Muscle layer of duodenum (tissue), 2 donors: Measurements from ENCODE around the gene MAP4K5.

Experiments used
- H3K27ac ChIP-seq: one replicate; pipeline ENCODE4 v1.7.0; 2013; ENCODE audit warnings: mild to moderate bottlenecking, low read length
- H3K27me3 ChIP-seq: one replicate; pipeline ENCODE4 v1.7.0; 2013; ENCODE audit warnings: low read depth, mild to moderate bottlenecking, control low read depth, low read length
- H3K36me3 ChIP-seq, 2 donors: one replicate each; pipeline ENCODE4 v1.7.0; 2013; ENCODE audit warnings: low read length in 2 of 2, control low read depth in 1 of 2, mild to moderate bottlenecking in 1 of 2; ENCODE audit not compliant: insufficient read depth in 2 of 2, control insufficient read depth in 1 of 2
- H3K4me1 ChIP-seq, 2 donors: one replicate each; pipeline ENCODE4 v1.7.0; 2013; ENCODE audit warnings: low read length in 2 of 2, mild to moderate bottlenecking in 2 of 2, control low read depth in 1 of 2, moderate library complexity in 1 of 2; ENCODE audit not compliant: insufficient read depth in 2 of 2, control insufficient read depth in 1 of 2
- H3K4me3 ChIP-seq, 2 donors: one replicate each; pipeline ENCODE4 v1.7.0; 2013; ENCODE audit warnings: low read length in 2 of 2, low read depth in 1 of 2, mild to moderate bottlenecking in 1 of 2
- H3K9me3 ChIP-seq, 2 donors: one replicate each; pipeline ENCODE4 v1.7.0; 2013; ENCODE audit warnings: low read length in 2 of 2, control low read depth in 1 of 2, mild to moderate bottlenecking in 1 of 2; ENCODE audit not compliant: control insufficient read depth in 1 of 2
- donor health status: healthy.

The MAP4K5 gene

GRCh38 chr14:50531595-50532501 is 521 bp downstream of the MAP4K5 start:
- no peaks in the 10 kb centered on the region for H3K36me3 ChIP-seq
- H3K4me1 ChIP-seq = peaks cover 0 to 23% of the 10 kb centered on the region in 2 donors
- peak overlapping the region; percentile 60 to 85 for H3K4me3 ChIP-seq
- no peaks in the 10 kb centered on the region for H3K27me3 ChIP-seq
- H3K27ac ChIP-seq = peak overlapping the region; percentile 27
- no peaks in the 10 kb centered on the region for H3K9me3 ChIP-seq

- H3K4me3 ChIP-seq = peak overlapping the region; percentile 60 to 85
- no peaks in the 10 kb centered on the region for H3K27me3 ChIP-seq
- H3K4me1 ChIP-seq = peaks cover 0 to 29% of the 10 kb centered on the region in 2 donors
- H3K9me3 ChIP-seq = no peaks in the 10 kb centered on the region
- no peaks in the 10 kb centered on the region for H3K36me3 ChIP-seq
- peak overlapping the region; percentile 27 for H3K27ac ChIP-seq
Observed at GRCh38 chr14:50530794-50531365, 1.5 kb downstream of the MAP4K5 start.

GRCh38 chr14:50530358-50530757 is 2.0 kb downstream of the MAP4K5 start:
- Histone ChIP-seq H3K4me3 (peak overlapping the region; percentile 60 to 85), H3K9me3 (no peaks in the 10 kb centered on the region), H3K36me3 (no peaks in the 10 kb centered on the region), H3K27me3 (no peaks in the 10 kb centered on the region), H3K4me1 (peaks cover 0 to 34% of the 10 kb centered on the region in 2 donors), H3K27ac (peak overlapping the region; percentile 27)

- no peaks in the 10 kb centered on the region for H3K9me3 ChIP-seq
- H3K4me1 ChIP-seq = peaks cover under 1 to 36% of the 10 kb centered on the region in 2 donors
- H3K27me3 ChIP-seq = no peaks in the 10 kb centered on the region
- no peaks in the 10 kb centered on the region for H3K36me3 ChIP-seq
- H3K27ac ChIP-seq = no peak overlapping the region
- H3K4me3 ChIP-seq = peak overlapping the region in 1 of 2 donors; percentile 85
Observed at GRCh38 chr14:50529288-50530179, 2.8 kb downstream of the MAP4K5 start.

- Histone ChIP-seq H3K27ac (no peak overlapping the region), H3K9me3 (no peaks in the 10 kb centered on the region), H3K4me3 (no peak overlapping the region), H3K27me3 (no peaks in the 10 kb centered on the region), H3K36me3 (no peaks in the 10 kb centered on the region), H3K4me1 (peaks cover 3 to 33% of the 10 kb centered on the region in 2 donors)
Observed at GRCh38 chr14:50528000-50528399, 4.4 kb downstream of the MAP4K5 start.

DNA sequence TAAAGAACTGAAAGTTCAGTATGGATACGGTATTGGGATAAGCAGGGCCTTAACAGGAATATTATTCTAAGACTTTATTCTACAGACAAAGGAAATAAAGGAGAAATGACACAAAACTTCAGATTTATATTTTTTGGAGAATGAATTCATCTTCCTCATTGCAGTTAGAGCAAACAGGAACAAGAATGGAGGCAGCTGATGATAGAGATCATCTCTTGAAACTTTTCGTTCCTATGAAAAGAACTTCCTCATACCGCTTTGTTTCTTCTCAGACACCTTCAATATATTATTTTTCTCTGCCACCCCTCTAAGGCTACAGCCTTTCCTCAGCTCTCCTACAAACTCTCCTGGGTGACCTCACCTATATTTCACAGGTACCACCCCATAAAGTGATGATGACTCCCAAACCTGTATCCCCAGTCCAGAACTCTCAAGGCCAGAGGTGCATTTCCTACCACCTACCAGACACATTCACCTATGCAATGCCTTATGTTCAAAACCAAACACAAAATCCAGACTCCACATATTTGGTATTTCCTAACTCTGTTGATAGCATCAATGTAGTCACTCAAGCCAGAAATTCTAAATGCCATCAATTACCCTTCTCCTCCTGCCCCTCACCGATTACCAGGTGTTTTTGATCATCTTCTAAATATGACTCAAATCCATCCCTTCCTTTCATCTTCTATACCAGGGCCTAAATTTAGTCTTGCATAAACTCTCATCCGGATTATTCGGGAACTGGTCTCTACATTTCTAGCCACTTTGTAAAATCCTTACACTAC is 7.4 kb downstream of the MAP4K5 start:
- no peaks in the 10 kb centered on the region for H3K27me3 ChIP-seq
- no peak overlapping the region for H3K27ac ChIP-seq
- no peaks in the 10 kb centered on the region for H3K9me3 ChIP-seq
- no peaks in the 10 kb centered on the region for H3K36me3 ChIP-seq
- no peak overlapping the region for H3K4me3 ChIP-seq
- peaks cover 8 to 29% of the 10 kb centered on the region in 2 donors for H3K4me1 ChIP-seq

DNA sequence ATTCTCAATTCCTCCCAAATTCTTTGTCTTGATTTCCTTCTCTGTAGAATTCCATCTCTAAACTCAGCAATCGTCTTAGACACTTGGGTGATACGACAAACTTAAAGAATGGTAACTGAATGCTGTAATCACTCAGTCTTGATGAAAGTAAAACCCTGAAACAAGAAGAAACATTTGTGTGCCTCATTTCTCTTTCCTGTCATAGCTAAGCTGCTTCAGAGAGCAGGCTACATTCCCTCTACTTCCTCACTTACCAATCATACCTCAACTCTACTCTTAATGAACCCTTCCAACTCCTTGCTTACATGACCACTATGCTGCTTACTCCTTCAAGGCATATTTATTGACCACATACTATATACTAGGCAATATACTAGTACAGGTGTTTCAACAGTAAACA is 8.3 kb downstream of the MAP4K5 start:
- Histone ChIP-seq H3K27ac (no peak overlapping the region), H3K4me1 (peaks cover 8 to 27% of the 10 kb centered on the region in 2 donors), H3K36me3 (no peaks in the 10 kb centered on the region), H3K4me3 (no peak overlapping the region), H3K27me3 (no peaks in the 10 kb centered on the region), H3K9me3 (no peaks in the 10 kb centered on the region)

DNA sequence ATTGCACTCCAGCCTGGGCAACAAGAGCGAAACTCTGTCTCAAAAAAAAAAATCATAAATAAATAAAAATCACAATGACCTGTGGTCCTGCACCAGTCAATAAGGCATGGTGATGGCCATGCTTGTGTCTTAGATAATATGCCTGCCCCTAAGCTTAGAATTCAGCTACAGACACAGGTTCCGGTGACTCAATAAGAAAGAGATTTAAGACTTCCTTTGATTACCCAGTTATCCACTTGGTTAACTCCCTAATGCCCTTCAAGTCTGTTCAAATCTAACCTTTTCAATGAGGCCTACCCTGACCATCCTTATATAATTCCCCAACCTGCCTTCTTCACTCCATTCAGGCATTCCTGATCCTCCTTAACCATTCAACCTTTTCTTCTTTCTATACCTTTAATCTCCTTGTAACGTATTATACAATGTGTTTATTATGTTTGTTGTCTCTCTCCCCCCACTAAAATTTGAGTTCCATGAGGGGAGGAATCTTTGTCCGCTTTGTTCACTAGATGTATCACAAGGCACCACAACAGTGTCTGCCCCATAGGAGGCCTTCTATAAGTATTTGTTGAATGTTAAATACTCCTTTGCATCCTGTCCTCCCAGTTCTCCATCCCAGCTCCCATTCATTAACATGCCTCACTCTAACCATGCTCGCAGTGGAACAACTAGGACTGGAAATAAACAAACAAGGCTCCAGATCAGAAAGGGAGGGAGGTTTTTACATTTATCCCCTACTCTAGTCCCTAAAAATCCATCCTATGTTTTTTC is 8.9 kb downstream of the MAP4K5 start:
- Histone ChIP-seq H3K36me3 (no peaks in the 10 kb centered on the region), H3K9me3 (no peaks in the 10 kb centered on the region), H3K4me3 (no peak overlapping the region), H3K27me3 (no peaks in the 10 kb centered on the region), H3K27ac (no peak overlapping the region), H3K4me1 (peaks cover 8 to 25% of the 10 kb centered on the region in 2 donors)

- H3K9me3 ChIP-seq = no peaks in the 10 kb centered on the region
- H3K4me1 ChIP-seq = peaks cover 8 to 28% of the 10 kb centered on the region in 2 donors
- no peaks in the 10 kb centered on the region for H3K36me3 ChIP-seq
- no peak overlapping the region for H3K4me3 ChIP-seq
- H3K27ac ChIP-seq = peak overlapping the region; percentile 3
- no peaks in the 10 kb centered on the region for H3K27me3 ChIP-seq
Observed at GRCh38 chr14:50521912-50522341, 10.4 kb downstream of the MAP4K5 start.
